HG02571 (cell line): Measurements from ENCODE around the gene FAM174B.

Experiments
- ATAC-seq: cut with Tn5 transposase; IDR thresholded peaks from one replicate; pipeline ENCODE4 v1.9.1; 2021; ENCODE audit warnings: mild to moderate bottlenecking, moderate library complexity; ENCODE audit not compliant: unreplicated experiment

The FAM174B gene

DNA sequence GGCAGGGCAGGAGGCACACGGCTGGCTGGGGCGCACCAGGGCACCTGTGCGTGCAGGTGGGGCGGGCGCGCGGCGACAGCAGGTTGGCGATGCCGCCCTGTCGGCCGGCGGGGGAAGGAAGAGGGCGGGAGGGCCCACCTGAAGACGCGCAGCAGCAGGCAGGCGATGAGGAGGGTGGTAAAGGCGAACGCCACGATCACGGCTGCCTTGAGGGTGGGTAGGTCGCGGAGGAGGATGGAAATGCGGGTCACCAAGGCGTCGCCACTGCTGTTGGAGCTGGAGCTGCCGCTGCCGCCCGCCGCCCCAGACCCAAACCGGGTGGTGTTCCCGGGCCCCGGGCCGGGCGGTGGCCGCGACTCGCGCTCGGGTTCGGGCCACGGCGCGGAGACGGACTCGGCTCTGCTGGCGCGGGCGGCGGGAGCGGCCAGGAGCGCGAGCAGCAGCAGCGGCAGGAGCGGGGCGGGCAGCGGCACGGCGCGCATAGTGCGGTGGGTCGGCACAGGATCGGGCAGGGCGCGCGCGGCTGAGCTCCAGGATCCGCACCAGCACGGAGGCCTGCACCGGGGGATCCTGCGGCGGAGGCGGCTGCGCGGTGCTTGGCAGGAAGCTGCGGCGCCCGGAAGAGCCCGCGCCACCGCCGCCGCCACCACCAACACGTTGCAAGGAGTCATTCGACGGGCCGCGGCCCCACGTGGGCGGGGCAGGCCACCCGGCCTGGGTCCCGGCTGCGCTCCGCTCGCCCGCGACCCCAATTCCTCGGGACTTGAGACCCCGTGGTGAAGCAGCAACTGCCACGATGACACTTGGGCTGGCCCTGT, at the start of gene FAM174B:
Gene FAM174B, minus strand, starts transcription at position 598 of the 818 bp plus-strand sequence.
- ATAC-seq: peak; percentile 65

DNA sequence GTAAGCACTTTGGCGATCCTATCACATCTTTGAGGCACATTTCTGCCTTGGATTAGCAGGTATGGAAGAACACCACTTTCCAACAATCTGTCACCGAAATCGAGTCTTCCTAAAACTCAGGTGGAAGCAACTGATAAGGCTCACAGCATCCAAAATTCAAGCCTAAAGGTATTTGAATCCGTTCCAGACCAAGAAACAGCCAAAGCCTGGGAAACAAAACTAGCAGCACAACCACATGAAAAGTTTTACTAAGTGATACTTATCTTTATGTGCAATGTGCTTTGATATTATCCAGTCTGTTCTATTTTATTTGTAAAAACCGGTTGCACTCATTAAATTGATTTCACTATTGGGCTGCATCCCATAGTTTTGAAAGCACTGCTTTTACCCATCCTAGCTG, 40.5 kb upstream of the FAM174B start:
- no peak for ATAC-seq

DNA sequence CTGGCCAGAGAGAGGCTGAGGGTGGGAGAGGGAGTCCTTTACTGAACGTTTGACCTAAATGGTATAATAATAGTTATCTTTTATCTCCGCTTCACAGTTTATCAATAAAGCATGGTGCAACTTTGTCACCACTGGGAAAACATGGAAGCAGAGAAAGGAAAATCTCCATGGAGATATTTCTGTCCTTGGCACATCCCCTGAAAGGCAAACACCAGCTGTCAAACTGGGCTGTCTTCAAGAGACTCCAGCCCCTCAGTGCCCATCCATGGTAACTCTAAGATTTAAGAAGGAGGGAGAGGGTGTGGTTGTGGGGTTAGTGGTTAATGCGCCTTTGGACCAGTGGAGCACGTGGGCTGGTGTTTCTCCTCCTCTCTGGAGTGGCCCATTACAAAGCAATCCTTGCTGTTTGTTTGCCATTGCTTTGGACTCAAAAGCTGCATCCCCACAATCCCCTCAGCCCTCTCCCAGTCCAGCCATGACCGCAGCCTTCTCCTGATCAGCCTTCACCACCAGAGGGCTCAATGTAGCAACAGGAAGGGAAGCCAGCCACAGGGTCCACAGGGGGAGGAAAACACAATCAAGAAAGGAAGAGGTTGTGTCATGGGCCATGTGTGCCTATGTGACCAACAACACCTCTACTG, 38.2 kb upstream of the FAM174B start:
- ATAC-seq: no peak

DNA sequence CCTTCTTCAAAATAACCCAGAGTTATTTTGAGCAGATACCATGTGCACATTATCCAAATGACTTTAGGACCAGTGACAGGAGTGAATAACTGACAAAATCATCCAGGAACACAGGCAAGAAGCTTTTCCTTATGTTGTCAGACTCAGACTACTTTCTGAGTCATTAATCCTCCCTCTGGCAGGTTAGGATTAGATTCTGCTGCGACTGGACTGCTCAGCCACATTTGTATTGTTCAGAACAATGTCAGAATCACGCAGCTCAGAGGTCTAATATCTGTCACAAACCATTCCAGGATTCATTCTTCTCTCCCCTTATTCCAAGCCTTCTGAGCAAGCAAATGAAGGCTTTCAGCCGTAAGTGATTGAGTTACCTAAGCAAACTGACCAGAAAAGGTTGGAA, 34.8 kb upstream of the FAM174B start:
- ATAC-seq: no peak

DNA sequence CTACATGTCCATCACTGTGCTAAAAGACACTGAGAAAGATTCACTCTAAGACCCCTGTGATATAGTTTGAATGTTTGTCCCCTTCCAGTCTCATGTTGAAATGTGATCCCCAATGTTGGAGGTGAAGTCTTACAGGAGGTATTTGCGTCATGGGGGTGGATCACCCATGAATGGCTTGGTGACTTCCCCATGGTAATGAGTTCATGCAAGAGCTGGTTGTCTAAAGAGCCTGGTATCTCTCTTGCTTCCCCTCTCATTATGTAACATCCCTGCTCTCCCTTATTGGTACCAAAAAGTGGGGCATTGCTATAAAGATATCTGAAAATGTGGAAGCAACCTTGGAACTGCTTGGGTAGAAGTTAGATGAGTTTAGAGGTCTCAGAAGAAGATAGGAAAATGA, 32.2 kb upstream of the FAM174B start:
- no peak for ATAC-seq

DNA sequence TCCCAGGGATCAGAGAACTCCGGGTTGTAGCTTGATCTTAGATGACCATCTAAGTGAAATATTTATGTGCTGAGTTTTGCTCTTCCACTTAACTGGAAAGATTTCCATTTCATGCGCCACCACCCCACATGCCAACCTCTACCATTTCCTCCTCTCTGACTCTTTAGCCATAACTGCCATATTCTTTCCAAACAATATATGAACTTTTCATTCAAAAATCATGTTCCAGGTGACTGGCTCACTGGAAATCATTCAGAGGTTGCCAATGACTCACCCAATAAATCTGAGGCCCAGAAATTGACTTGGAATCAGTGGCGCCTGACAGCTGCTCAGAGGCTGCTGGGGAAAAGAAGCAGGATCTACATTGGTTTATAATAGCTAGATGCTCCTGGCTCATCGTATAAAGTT, 31.6 kb upstream of the FAM174B start:
- no peak for ATAC-seq

DNA sequence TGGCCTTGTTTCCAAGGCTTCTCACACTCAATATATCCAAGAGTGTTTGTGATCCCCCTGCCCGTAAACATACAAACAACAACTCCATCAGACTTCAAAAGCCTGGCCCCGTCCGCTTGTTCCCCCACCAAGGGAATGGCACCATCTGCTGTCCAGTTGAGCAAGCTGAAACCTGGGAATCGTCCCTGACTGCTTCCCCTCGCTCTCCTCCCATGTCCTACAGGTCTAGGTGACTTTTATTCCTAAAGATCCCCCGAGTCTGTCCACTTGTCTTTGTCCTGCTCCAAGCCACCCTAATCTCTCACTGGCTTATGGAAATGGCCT, 27.9 kb upstream of the FAM174B start:
- ATAC-seq: no peak

DNA sequence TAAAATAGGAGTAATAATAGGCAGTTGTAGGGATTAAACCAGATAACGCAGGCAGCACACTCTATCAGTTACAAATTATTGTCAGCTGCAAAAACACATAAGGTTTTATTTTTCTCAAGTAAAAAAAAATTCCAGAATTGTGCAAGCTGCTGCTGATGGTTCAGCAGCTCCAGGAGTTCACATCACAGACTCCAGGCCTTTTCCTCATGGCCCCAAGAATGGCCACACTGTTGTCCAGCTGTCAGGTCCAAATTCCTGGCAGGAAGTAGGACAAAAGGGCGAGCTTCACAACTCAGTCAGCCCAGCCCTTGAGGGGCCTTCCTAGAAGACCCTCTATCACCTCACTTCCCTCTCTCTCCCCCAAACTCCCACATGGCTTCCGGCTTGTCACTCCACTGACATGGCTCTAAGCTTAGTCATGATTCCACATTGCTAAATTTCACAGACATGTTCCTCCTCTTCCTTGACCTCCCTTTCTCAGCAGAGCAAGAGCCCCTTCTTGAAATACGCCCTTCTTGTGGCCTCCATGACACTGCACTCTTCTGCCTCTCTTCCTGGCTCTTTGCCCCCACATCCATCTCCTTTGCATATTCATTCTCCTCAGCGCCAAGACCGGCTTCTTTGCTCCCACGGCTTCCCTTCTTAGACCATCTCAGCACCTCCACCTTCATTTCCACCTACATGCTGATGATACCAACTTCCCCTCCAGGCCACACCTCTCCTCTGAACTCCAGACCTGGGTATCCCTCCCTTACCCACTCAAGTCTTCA, 27.4 kb upstream of the FAM174B start:
- ATAC-seq: no peak

DNA sequence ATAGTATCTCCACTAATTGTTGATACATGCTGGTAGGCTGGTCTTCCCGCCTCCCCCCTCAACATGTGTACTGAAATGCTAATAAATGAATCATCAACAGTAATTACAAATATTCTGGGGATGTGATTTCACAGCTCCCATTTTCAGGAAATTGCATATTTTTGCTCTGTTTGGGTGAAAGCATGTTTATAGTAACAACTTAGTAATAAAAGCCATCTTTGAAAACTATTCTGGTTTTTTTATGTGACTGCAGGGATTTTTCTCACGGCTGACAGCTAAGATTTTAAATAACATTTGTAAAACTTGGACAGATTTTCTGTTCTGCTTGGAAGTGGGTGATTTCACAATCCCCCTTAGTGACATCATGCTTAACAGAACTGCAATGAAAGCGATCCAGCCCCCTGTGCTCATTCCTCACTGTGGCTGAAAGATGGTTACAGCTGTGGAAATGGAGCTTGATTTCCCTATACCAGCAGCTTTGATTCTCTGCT, 25.6 kb upstream of the FAM174B start:
- ATAC-seq: no peak

DNA sequence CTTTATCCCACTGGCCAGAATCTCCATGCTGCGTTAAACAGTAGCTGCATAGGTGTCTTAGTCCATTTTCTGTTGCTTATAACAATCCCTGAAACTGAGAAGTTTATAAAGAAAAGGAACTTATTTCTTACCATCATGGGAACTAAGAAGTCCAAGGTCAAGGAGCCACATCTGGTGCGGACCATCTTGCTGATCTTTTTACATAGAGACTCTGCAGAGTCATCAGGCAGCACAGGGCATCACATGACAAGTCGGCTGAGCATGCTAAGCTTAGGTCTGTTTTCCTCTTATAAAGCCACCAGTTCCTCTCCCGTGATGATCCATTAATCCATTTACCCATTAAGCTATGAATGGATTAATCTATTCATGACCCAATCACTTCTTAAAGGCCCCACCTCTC, 22.4 kb upstream of the FAM174B start:
- ATAC-seq: no peak

DNA sequence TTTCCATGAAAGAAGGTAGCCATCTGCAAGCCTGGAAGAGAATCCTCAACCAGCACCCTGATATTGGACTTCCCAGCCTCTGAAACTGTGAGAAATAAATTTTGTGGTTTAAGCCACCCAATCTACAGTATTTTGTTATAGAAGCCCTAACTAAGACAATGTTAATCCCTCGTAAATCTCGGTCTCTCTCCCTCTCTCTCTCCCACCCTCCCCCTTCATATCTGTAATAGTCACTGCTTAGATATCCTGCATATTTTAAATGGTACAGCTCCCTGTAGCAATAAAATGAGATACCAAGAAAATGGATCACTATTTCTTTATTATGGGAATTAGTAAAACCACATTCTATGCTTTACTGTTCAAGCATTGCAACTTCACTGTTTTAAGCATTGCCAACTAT, 21.0 kb upstream of the FAM174B start:
- no peak for ATAC-seq

DNA sequence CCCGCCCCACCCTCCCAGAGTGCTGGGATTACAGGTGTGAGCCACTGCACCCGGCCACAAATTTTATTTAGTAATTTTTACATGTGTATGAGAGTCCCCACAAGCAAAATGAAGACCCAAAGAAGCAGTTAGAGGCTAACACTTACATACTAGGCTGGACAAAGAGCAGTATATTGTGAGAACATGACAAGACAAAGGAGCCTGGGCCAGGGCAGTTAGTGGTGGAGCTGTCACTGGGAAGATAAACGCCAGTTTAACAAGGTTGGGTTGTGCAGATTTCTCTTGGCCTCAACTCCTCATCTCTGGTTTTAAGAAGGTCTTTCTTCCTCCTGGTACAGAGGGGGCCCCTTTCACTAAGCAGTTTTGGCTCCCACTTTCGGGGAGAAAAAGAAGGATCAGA, 19.9 kb upstream of the FAM174B start:
- no peak for ATAC-seq

DNA sequence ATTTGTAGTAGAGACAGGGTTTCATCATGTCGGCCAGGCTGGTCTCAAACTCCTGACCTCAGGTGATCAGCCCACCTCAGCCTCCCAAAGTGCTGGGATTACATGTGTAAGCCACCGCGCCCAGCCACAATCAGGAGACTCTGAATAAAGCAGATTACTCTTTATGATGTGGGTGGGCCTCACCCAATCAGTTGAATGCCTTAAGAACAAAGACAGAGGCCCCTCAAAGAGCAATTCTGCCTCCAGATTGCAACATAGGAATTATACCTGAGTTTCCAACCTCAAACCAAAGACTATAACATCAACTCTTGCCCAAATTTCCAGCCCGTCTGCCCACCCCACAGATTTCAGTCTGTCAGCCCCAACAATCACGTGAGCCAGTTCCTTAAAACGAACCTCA, 18.8 kb upstream of the FAM174B start:
- no peak for ATAC-seq

DNA sequence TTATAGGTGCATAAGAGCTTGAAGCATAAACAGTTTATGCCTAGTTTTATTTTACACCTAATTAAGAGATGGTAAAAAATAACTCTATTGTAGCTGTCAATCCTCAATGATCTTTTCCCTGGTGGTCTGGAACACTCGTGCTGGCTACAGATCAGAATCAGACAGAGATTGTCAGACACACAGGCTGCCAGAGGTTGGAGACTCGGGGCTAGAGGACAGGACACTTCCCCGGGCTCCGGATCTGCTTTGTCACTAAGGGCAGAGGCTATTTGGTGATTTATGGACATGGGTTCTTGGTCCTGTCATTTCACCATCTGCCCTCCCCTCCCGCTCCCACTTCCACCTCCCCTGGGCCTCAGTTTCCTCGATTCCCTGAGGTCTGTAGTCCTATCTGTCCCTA, 16.5 kb upstream of the FAM174B start:
- ATAC-seq: no peak

DNA sequence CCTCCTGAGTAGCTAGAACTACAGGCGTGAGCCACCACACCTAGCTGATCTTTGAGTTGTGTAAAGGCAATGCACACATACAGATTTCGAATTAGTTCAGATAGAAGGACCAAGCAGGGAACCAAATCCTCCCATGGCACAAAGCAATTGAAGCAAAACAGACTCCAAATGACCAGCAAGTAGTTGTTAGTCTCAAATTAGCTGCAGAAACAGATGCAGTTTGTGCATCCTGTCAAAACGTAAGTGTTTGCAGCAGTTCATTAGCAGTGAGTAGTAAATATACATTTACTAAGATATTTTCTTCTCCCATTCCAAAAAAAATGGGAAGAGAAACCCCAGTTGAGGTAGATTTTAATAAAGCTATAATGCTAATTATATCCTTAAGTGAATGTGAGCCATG, 15.8 kb upstream of the FAM174B start:
- no peak for ATAC-seq

DNA sequence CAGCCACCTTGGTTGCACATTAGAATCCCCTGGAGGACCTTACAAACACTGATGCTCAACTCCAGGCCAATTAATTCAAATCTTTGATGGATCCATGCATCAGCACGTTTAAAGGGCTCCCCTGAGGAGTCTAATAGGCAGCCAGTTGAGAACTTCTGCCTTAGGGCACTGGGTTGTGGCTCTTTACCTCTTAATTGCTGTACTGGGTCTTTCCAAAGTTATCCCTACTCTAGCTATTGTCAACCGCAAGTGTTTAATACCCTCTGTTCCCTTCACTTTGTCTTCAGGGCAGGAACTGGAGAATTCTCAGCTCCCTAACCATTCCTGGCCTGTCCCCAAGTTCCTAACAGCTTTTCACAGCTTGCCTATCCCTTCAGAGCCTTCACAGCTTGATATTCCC, 15.0 kb upstream of the FAM174B start:
- no peak for ATAC-seq

DNA sequence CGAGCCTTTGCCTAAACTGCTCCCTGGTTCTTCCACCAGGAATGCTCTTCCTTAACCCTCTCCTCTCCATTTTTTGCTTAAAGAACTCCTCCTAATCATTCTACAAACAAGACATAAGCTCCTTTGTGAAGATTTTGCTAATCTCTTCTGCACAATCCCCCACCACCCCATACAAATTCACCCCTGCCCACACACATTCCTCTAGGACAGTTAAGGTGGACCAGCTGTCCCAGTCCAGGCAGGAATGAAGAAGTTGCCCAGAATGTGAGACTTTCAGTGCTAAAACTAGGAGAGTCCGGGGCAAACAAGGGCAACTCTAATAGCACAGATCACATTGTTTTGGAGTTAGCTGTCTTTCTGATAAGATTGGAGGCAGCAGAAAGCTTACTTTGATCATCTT, 13.9 kb upstream of the FAM174B start:
- ATAC-seq: no peak

DNA sequence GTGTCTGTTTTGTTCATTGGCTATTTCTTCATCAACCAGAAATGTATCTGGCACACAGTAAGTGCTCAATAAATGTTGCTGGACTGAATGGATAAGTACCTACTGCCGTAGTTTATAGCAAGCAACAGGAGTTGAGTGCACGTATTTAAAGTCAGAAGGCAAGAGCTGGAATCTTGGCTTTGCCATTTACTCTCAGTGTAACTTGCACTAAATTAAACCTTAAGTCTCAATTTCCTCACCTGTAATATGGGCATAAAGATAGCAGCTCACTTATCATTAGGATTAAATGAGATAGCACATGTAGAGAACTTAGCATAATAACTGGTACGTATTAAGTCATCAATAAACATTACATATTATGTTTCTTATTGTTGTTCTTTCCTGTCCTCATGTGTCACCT, 13.0 kb upstream of the FAM174B start:
- no peak for ATAC-seq

DNA sequence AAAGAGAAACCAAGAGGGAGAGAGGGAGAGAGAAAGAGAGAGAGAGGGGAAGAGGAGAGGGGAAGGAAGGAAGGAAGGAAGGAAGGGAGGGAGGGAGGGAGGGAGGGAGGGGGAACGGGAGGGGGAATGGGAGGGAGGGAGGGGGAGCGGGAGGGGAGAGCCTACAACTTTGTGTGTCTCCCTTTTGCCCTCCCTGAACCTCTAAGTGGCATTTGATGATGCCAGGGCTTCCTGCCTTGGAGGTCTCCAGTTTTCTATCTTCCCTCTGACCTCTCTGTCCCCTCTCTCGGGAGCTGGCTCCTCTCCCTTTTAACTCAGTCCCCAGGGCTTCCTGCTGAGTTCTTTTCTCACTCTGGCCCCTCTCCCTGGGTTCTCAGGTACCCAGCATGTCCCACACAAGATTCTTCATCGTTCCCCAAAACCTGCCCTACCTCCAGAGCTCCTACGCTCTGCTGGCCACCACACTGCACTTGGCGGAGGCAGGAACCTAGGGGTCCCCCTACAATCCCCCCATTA, 12.5 kb upstream of the FAM174B start:
- ATAC-seq: no peak

DNA sequence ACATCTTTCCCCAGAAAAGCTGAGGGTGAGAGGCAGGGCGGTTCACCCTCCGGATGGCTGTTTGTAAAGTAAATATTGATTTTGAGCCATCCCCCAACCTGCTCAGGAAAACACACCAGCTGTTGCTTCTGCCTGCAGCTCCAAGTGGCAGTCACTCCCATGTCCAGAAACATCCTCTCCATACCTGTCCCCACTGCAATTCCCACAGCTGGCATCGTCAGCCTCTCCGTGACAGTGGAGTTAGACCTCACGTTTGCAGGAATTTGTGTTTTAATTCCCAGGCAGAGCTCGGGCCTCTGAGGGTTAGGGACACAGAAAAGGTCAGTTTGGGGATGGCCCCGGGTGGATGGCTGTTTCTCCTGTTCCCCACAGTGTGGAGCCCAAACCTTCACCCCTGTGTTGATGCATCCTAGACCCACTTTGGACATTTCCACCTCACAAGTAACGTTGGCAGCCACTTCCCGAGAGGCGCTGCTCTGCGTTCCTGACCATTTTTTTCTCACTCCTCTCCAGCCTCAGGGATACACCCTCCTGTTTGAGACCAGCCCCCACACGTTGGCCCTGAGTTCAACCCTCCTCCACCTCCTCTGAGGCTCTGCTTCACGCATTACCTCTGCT, 11.8 kb upstream of the FAM174B start:
- ATAC-seq: no peak

DNA sequence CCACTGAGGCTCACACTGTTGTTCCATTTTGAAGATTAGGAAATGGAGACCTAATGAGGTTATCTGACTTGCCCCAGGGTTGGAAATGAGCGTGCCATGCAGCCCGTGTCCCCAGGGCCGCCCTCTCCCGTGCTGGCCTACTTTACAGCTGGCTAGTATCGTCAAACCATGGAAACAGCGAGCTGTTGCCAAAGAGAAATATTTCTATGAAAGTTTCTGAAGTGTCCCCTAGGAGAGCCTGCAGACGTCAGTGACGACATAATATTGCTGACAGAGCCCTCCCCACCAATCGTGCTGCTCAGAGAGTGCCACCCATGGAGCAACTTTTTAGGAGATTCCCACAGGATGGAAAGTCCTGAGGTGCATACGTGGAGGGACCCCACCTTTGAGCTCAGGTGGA, 11.2 kb upstream of the FAM174B start:
- ATAC-seq: no peak
